Uterus (tissue), 2 donors: Measurements from ENCODE around the gene GLCCI1.

Experiments used
- POLR2A ChIP-seq, 2 donors: fragments of 450-650 bp; IDR thresholded peaks; one replicate each; pipeline ENCODE4 v1.6.1; 2016; ENCODE audit warnings: antibody characterized with exemption in 2 of 2, mild to moderate bottlenecking in 1 of 2, moderate library complexity in 1 of 2
- TF ChIP-seq, protein P1 (sequence below), 4 experiments: fragments of 200-600 bp in 2 of 4; fragments of 450-650 bp in 2 of 4; sonication (generic) in 2 of 4; IDR thresholded peaks; one replicate each; pipeline ENCODE4 v1.5.1; 2016 to 2019; ENCODE audit warnings: antibody characterized with exemption in 4 of 4, mild to moderate bottlenecking in 2 of 4, moderate library complexity in 1 of 4

- no peak for TF ChIP-seq POLR2A (IDR thresholded peaks at IDR 0.05)
- TF ChIP-seq, protein P1, sequence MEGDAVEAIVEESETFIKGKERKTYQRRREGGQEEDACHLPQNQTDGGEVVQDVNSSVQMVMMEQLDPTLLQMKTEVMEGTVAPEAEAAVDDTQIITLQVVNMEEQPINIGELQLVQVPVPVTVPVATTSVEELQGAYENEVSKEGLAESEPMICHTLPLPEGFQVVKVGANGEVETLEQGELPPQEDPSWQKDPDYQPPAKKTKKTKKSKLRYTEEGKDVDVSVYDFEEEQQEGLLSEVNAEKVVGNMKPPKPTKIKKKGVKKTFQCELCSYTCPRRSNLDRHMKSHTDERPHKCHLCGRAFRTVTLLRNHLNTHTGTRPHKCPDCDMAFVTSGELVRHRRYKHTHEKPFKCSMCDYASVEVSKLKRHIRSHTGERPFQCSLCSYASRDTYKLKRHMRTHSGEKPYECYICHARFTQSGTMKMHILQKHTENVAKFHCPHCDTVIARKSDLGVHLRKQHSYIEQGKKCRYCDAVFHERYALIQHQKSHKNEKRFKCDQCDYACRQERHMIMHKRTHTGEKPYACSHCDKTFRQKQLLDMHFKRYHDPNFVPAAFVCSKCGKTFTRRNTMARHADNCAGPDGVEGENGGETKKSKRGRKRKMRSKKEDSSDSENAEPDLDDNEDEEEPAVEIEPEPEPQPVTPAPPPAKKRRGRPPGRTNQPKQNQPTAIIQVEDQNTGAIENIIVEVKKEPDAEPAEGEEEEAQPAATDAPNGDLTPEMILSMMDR (IDR thresholded peaks at IDR 0.05): no peak
Measured at GRCh38 chr7:8014399-8014798, 45.8 kb downstream of the GLCCI1 start.
